T47D (cell line): ENCODE results near the gene MOB2.
A peak's percentile ranks its signal among the peaks of the same experiment; 100 is the strongest.

ENCODE experiments used
- DNase-seq, 2 experiments: peaks; one replicate each; pipeline versions ENCODE4 v3.0.0 to v3.0.0-alpha.2; 2011 to 2012; ENCODE audit warnings: low read depth in 1 of 2, low spot score in 1 of 2
- JUND ChIP-seq: IDR thresholded peaks from 2 replicates; pipeline ENCODE4 v1.6.1; 2012; ENCODE audit warnings: low read depth
- in situ Hi-C: cut with HindIII; loops from 2 replicates; pipeline ENCODE4 v1.10.0; 2016; ENCODE audit warnings: low sequenced_read_pairs, low pct_unique_long_range_greater_than_20kb

The MOB2 gene

GRCh38 chr11:1449490-1450243 is 36.9 kb downstream of the MOB2 start:
- in situ Hi-C loops: no loop called here

DNA sequence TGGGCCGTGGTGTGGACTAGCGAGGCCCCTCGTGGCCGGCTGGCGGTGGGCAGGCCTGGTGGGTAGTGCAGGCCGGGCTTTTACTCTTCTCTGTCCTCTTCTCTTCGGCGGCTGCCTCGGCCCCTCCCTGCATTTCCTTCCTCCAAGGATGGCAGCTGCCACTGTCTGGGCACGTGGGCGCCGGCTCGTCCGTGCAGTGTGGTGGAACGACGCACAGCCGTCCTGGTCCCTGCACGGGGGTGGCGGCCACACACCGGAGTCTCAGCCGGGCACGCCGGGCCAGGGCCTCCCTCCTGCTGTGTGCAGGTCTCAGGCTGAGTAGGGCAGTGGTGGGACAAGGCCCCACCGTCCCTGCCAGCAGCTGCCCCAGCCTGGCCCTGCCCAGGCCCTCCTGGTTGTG is 37.7 kb downstream of the MOB2 start:
- TF ChIP-seq JUND: no peak
- DNase-seq: no peak
- in situ Hi-C loops: no loop called here

More at GRCh38 chr11:1449490-1450243, 36.9 kb downstream of the MOB2 start:
- no peak for DNase-seq
- no peak for TF ChIP-seq JUND

- no peak for DNase-seq
- no peak for TF ChIP-seq JUND
- in situ Hi-C loops: no loop called here
Observed at GRCh38 chr11:1447845-1448825, 38.4 kb downstream of the MOB2 start.

GRCh38 chr11:1446623-1447022 is 40.0 kb downstream of the MOB2 start:
- TF ChIP-seq JUND: no peak
- in situ Hi-C loops: no loop called here
- DNase-seq: no peak

GRCh38 chr11:1445741-1446445 is 40.7 kb downstream of the MOB2 start:
- TF ChIP-seq JUND: no peak
- in situ Hi-C loops: no loop called here
- DNase-seq: peak in 1 of 2 experiments; percentile 36

GRCh38 chr11:1444823-1445422 is 41.7 kb downstream of the MOB2 start:
- in situ Hi-C loops: no loop called here
- TF ChIP-seq JUND: no peak
- DNase-seq: no peak

DNA sequence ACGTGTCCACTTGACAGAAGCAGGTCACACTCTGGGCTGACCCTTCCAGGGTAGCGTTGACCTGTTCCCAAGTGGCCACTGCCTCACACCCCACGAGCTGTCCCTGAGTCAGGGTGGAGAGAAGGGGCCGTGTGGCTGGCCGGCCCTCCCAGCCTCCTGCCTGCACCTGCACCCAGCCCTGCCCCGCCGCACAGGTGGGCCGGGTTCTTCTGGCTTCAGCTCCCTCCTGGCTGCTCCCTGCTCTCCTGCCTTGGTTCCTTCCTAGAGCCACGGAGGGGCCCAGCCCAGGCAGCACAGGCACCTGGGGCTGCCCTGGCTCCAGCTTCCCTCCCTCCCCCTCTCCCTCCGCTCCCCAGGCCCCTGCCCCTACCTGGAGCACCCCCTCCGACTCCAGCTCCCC is 42.3 kb downstream of the MOB2 start:
- in situ Hi-C loops: no loop called here
- TF ChIP-seq JUND: no peak
- no peak for DNase-seq

DNA sequence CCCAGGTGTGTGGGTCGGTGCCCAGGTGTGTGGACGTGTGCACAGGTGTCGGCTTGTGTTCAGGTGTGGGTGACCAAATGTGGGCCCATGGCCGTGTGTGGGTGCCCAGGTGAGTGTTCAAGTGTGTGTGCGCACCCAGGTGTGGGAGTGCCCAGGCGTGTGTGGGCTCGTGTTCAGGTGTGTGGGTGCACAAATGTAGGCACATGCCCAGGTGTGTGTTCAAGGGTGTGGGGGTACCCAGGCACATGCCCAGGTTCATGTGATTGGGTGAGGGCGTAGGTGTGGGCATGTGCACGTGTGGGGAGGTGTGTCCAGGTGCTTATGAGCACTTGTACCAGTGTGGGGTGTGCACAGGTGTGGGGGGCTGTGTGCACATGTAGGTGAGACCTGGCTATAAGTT is 42.8 kb downstream of the MOB2 start:
- in situ Hi-C loops: no loop called here

DNA sequence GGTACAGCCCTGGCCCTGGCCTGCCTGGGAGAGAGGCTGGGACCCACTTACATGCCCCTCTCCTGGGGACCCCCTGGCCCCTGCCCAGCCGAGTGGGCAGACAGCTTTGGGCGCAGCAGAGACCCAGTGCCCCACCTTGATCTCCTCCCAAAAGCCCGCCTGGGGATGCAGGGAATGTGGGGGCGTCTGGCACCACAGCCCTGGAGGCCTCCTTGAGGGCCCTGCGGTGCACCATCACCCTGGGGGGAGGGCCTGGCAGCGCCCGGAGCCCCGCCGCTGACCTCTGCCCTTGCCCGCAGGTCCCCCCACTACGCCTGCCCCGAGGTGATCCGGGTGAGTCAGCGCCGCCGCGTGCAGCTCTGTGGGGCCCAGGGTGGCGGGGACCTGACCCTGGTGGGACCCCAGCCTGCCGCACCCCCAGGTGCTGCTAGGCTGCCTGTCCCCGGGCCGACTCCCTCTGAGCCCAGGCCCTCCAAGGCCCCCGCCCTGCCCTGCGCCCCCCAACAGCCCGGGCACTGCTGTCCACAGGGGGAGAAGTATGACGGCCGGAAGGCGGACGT is 43.7 kb downstream of the MOB2 start:
- DNase-seq: no peak
- in situ Hi-C loops: no loop called here
- no peak for TF ChIP-seq JUND

More for the DNA sequence above, 42.8 kb downstream of the MOB2 start:
- no peak for TF ChIP-seq JUND
- no peak for DNase-seq

- TF ChIP-seq JUND: no peak
- DNase-seq: peak; percentile 57 to 86
- in situ Hi-C loops: no loop called here
Observed at GRCh38 chr11:1442163-1442562, 44.4 kb downstream of the MOB2 start.

DNA sequence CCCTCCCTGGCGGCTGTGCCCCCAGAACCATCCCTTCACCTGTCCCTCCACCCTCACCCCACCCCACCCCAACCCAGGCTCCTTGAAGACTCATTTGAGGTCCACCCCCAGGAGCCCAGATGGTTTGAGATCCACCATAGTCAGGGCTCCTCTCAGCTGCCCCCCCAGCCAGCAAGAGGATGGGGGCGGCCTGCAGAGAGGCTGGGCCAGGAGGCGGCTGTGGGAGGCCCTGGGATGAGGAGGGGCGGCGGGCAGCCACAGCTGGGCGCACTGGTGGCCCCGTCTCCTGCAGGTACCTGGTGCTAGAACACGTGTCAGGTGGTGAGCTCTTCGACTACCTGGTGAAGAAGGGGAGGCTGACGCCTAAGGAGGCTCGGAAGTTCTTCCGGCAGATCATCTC is 46.1 kb downstream of the MOB2 start:
- no peak for TF ChIP-seq JUND
- in situ Hi-C loops: no loop called here
- no peak for DNase-seq

- no peak for DNase-seq
- no peak for TF ChIP-seq JUND
- in situ Hi-C loops: no loop called here
Observed at GRCh38 chr11:1440066-1440465, 46.5 kb downstream of the MOB2 start.
